Vagina (tissue), 2 donors: ENCODE data around the gene MRGPRD. TPM values are rescaled to one million over a fixed set of nuclear protein-coding genes. Genes with fewer than 3 reads are reported as not detected.

Source experiments
- DNase-seq, 2 donors: peaks; one replicate each; pipeline ENCODE4 v3.0.0-alpha.2; 2017; ENCODE audit errors: extremely low spot score in 2 of 2
- H3K27ac ChIP-seq: fragments of 200-600 bp; sonication (generic); one replicate; pipeline ENCODE4 v1.5.1; 2019
- H3K27me3 ChIP-seq: fragments of 200-600 bp; sonication (generic); one replicate; pipeline ENCODE4 v1.5.1; 2019
- H3K36me3 ChIP-seq, 2 donors: fragments of 200-600 bp; sonication (generic); one replicate each; pipeline ENCODE4 v1.5.1; 2017 to 2019
- H3K4me1 ChIP-seq: fragments of 200-600 bp; sonication (generic); one replicate; pipeline ENCODE4 v1.5.1; 2019
- H3K4me3 ChIP-seq, 2 donors: fragments of 200-600 bp; sonication (generic); 1 replicate in 1 of 2; 2 replicates in 1 of 2; pipeline ENCODE4 v1.5.1; 2016 to 2019
- H3K9me3 ChIP-seq: fragments of 200-600 bp; sonication (generic); one replicate; pipeline ENCODE4 v1.5.1; 2019
- POLR2A ChIP-seq, 2 donors: fragments of 450-650 bp; IDR thresholded peaks; one replicate each; pipeline ENCODE4 v1.6.1; 2017; ENCODE audit warnings: antibody characterized with exemption in 2 of 2, mild to moderate bottlenecking in 2 of 2, moderate library complexity in 2 of 2
- POLR2AphosphoS5 ChIP-seq, 2 donors: sonication (generic); formaldehyde crosslinking; IDR thresholded peaks; one replicate each; pipeline ENCODE4 v1.9.0; 2017; ENCODE audit warnings: antibody characterized with exemption in 2 of 2, mild to moderate bottlenecking in 2 of 2, low read depth in 1 of 2; ENCODE audit not compliant: insufficient read depth in 1 of 2
- intact Hi-C: fragments of 100-400 bp; cut with DNase I; formaldehyde crosslinking; loops from one replicate; pipeline ENCODE4 v1.15.1; 2023
- total RNA-seq: library from RNA; depleted of rRNA; stranded (reverse); fragments of >200 nt; gene quantifications from one replicate; pipeline ENCODE4 v1.2.3, GENCODE V29; 2016
- TF ChIP-seq, protein P1 (sequence below), 3 experiments: fragments of 450-650 bp in 2 of 3; fragments of 200-600 bp in 1 of 3; sonication (generic) in 1 of 3; IDR thresholded peaks; one replicate each; pipeline ENCODE4 v1.5.1; 2017 to 2019; ENCODE audit warnings: antibody characterized with exemption in 3 of 3, mild to moderate bottlenecking in 2 of 3, moderate library complexity in 2 of 3

Gene MRGPRD, protein sequence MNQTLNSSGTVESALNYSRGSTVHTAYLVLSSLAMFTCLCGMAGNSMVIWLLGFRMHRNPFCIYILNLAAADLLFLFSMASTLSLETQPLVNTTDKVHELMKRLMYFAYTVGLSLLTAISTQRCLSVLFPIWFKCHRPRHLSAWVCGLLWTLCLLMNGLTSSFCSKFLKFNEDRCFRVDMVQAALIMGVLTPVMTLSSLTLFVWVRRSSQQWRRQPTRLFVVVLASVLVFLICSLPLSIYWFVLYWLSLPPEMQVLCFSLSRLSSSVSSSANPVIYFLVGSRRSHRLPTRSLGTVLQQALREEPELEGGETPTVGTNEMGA
- not detected for total RNA-seq

- intact Hi-C loops = no loop called here
- Histone ChIP-seq H3K27me3 (no peaks in the 10 kb centered on the region), H3K4me3 (no peak within 1 kb of the TSS), H3K27ac (no peak within 1 kb of the TSS), H3K9me3 (no peaks in the 10 kb centered on the region), H3K4me1 (peaks cover 8% of the 10 kb centered on the region), H3K36me3 (no peaks in the 10 kb centered on the region)
- DNase-seq = no peak
- TF ChIP-seq POLR2A (IDR thresholded peaks at IDR 0.05) = no peak
- TF ChIP-seq POLR2AphosphoS5 (IDR thresholded peaks at IDR 0.05; ENCODE audit: insufficient read depth in 1 of 2, low read depth in 1 of 2) = no peak
- TF ChIP-seq, protein P1, sequence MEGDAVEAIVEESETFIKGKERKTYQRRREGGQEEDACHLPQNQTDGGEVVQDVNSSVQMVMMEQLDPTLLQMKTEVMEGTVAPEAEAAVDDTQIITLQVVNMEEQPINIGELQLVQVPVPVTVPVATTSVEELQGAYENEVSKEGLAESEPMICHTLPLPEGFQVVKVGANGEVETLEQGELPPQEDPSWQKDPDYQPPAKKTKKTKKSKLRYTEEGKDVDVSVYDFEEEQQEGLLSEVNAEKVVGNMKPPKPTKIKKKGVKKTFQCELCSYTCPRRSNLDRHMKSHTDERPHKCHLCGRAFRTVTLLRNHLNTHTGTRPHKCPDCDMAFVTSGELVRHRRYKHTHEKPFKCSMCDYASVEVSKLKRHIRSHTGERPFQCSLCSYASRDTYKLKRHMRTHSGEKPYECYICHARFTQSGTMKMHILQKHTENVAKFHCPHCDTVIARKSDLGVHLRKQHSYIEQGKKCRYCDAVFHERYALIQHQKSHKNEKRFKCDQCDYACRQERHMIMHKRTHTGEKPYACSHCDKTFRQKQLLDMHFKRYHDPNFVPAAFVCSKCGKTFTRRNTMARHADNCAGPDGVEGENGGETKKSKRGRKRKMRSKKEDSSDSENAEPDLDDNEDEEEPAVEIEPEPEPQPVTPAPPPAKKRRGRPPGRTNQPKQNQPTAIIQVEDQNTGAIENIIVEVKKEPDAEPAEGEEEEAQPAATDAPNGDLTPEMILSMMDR (IDR thresholded peaks at IDR 0.05) = no peak
Observed at GRCh38 chr11:68980776-68981065, at the start of gene MRGPRD. TSS of gene MRGPRD (minus strand) at chr11:68980986. CDS start at chr11:68980986, 0 bp downstream.

DNA sequence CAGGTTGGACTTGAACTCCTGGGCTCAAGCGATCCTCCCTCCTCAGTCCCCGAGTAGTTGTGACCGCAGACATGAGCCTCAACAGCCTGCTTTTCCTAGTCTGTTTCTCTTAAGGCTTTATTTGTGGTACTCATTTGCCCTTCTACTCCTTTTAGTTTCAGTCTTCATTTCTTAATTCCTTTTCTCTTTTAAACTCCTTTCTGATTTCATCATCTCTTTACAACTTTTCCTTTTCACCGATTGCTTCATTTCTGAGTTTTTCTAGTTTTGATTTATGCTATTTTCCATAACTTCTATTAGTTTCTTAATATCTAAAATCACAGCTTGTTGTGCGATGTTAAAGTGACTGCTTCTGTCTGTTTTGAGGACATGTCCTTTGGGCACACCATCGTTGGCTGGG is 49.5 kb upstream of the MRGPRD start:
- peak overlapping the region; percentile 51 for H3K27ac ChIP-seq
- intact Hi-C loops = no loop called here

GRCh38 chr11:69027704-69028372 is 47.1 kb upstream of the MRGPRD start:
- DNase-seq = no peak
- Histone ChIP-seq H3K9me3 (no peaks in the 10 kb centered on the region), H3K27ac (no peak overlapping the region), H3K27me3 (no peaks in the 10 kb centered on the region), H3K4me3 (no peak overlapping the region), H3K36me3 (no peaks in the 10 kb centered on the region), H3K4me1 (no peaks in the 10 kb centered on the region)
- TF ChIP-seq POLR2A (IDR thresholded peaks at IDR 0.05) (no peak), POLR2AphosphoS5 (IDR thresholded peaks at IDR 0.05; ENCODE audit: insufficient read depth in 1 of 2, low read depth in 1 of 2) (no peak)
- TF ChIP-seq, protein P1 (IDR thresholded peaks at IDR 0.05) = no peak
- intact Hi-C loops = no loop called here

More for the DNA sequence above, 49.5 kb upstream of the MRGPRD start:
- no peaks in the 10 kb centered on the region for H3K9me3 ChIP-seq
- TF ChIP-seq POLR2AphosphoS5 (IDR thresholded peaks at IDR 0.05; ENCODE audit: insufficient read depth in 1 of 2, low read depth in 1 of 2) = no peak
- H3K4me3 ChIP-seq = no peak overlapping the region
- no peaks in the 10 kb centered on the region for H3K27me3 ChIP-seq
- no peak for DNase-seq
- H3K4me1 ChIP-seq = peaks cover 3% of the 10 kb centered on the region
- no peaks in the 10 kb centered on the region for H3K36me3 ChIP-seq

DNA sequence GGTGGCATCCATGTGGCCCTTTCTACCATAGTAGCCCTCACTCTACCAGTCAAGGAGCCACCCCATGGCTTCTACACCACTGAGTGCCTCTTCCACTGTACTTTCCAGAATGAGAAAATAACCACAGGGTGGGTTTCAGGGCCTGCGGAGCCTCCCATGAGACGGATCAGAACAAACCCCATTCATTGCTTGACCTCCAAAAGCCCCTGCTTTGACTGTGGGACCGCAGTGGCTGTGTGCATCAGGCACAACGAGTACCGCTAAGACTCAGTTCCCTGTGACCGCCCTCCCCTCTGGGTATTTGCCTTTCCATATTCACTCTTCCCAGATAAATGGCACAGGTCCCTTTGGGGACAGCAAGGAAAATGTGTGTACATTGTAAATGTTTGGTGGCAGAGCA is 43.7 kb upstream of the MRGPRD start:
- Histone ChIP-seq H3K4me1 (peaks cover 2% of the 10 kb centered on the region), H3K4me3 (no peak overlapping the region), H3K36me3 (no peaks in the 10 kb centered on the region), H3K27ac (no peak overlapping the region), H3K9me3 (no peaks in the 10 kb centered on the region), H3K27me3 (no peaks in the 10 kb centered on the region)
- TF ChIP-seq, protein P1 (IDR thresholded peaks at IDR 0.05) = no peak
- TF ChIP-seq POLR2A (IDR thresholded peaks at IDR 0.05) (no peak), POLR2AphosphoS5 (IDR thresholded peaks at IDR 0.05; ENCODE audit: insufficient read depth in 1 of 2, low read depth in 1 of 2) (no peak)
- no peak for DNase-seq
- intact Hi-C loops = no loop called here

DNA sequence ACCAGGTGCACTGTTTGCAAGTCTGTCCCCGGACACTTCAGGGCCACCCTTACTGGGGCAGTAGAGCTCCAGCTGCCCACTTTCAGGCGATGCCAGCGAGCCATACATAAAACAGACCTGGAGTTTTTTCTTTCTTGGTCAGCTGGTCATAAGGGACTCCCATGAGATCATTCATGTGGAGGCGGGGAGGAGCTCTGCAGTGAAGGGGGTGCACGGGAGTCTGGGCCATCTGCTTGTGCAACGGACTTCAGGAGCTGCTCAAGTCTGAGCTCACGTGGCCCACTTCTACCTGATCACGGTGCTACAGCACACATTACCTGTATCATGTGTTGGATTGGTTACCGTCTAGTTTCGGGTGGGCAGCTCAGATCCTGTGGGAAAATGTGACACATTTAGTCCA is 41.5 kb upstream of the MRGPRD start:
- H3K27ac ChIP-seq = peak overlapping the region; percentile 64

More for the DNA sequence above, 41.5 kb upstream of the MRGPRD start:
- no peak for DNase-seq
- no peak overlapping the region for H3K4me3 ChIP-seq
- H3K4me1 ChIP-seq = peaks cover 18% of the 10 kb centered on the region
- no peaks in the 10 kb centered on the region for H3K9me3 ChIP-seq
- TF ChIP-seq, protein P1 (IDR thresholded peaks at IDR 0.05) = no peak
- peak; percentile 55 to 77 for TF ChIP-seq POLR2AphosphoS5 (IDR thresholded peaks at IDR 0.05; ENCODE audit: insufficient read depth in 1 of 2, low read depth in 1 of 2)
- no peaks in the 10 kb centered on the region for H3K36me3 ChIP-seq
- no peaks in the 10 kb centered on the region for H3K27me3 ChIP-seq
- intact Hi-C loops = no loop called here
